Duodenal mucosa (tissue), 2 donors: ENCODE results near the gene RHBDL2.

Experiments
- H3K27ac ChIP-seq: one replicate; pipeline ENCODE4 v1.7.0; 2013; ENCODE audit warnings: low read depth, low read length
- H3K27me3 ChIP-seq, 2 donors: one replicate each; pipeline ENCODE4 v1.7.0; 2013; ENCODE audit warnings: low read length in 2 of 2, control low read depth in 1 of 2; ENCODE audit not compliant: insufficient read depth in 2 of 2, control insufficient read depth in 1 of 2
- H3K36me3 ChIP-seq, 2 donors: one replicate each; pipeline ENCODE4 v1.7.0; 2013; ENCODE audit warnings: low read length in 2 of 2, control low read depth in 1 of 2; ENCODE audit not compliant: insufficient read depth in 2 of 2, control insufficient read depth in 1 of 2
- H3K4me1 ChIP-seq, 2 donors: one replicate each; pipeline ENCODE4 v1.7.0; 2013; ENCODE audit warnings: low read length in 2 of 2, control low read depth in 1 of 2; ENCODE audit not compliant: insufficient read depth in 2 of 2, control insufficient read depth in 1 of 2
- H3K4me3 ChIP-seq, 2 donors: one replicate each; pipeline ENCODE4 v1.7.0; 2013; ENCODE audit warnings: low read length in 2 of 2, low read depth in 1 of 2
- H3K9ac ChIP-seq, 2 donors: one replicate each; pipeline ENCODE4 v1.7.0; 2013; ENCODE audit warnings: low read length in 2 of 2, low read depth in 1 of 2
- H3K9me3 ChIP-seq, 2 donors: one replicate each; pipeline ENCODE4 v1.7.0; 2013; ENCODE audit warnings: low read length in 2 of 2, control low read depth in 1 of 2; ENCODE audit not compliant: control insufficient read depth in 1 of 2

Gene RHBDL2

GRCh38 chr1:38964140-38964548 lies 22.5 kb upstream of the RHBDL2 start:
- no peak overlapping the region for H3K9ac ChIP-seq
- no peaks in the 10 kb centered on the region for H3K36me3 ChIP-seq
- no peak overlapping the region for H3K27ac ChIP-seq
- no peaks in the 10 kb centered on the region for H3K27me3 ChIP-seq
- no peaks in the 10 kb centered on the region for H3K9me3 ChIP-seq
- peaks cover 0 to 4% of the 10 kb centered on the region in 2 donors for H3K4me1 ChIP-seq
- H3K4me3 ChIP-seq = no peak overlapping the region

DNA sequence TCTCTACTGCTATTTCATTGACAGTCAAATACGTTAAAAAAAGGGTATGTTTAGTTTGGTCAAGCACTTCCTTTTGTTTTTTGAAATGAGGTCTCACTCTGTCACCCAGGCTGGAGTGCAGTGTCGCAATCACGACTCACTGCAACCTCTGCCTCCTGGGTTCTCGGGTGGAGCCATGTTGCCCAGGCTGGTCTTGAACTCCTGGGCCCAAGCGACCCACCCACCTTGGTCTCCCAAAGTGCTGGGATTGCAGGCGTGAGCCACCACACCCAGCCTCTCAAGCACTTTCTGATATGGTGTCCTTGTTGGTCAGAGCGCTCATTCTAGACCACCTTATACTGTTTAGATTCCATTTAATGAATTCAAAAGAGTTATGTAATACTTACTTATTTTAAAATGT lies 20.9 kb upstream of the RHBDL2 start:
- Histone ChIP-seq H3K4me1 (no peaks in the 10 kb centered on the region), H3K36me3 (no peaks in the 10 kb centered on the region), H3K9ac (no peak overlapping the region), H3K9me3 (no peaks in the 10 kb centered on the region), H3K4me3 (no peak overlapping the region), H3K27ac (no peak overlapping the region), H3K27me3 (no peaks in the 10 kb centered on the region)

GRCh38 chr1:38962113-38962512 lies 20.5 kb upstream of the RHBDL2 start:
- Histone ChIP-seq H3K27ac (no peak overlapping the region), H3K9ac (no peak overlapping the region), H3K4me3 (no peak overlapping the region), H3K4me1 (no peaks in the 10 kb centered on the region), H3K9me3 (no peaks in the 10 kb centered on the region), H3K27me3 (no peaks in the 10 kb centered on the region), H3K36me3 (no peaks in the 10 kb centered on the region)

DNA sequence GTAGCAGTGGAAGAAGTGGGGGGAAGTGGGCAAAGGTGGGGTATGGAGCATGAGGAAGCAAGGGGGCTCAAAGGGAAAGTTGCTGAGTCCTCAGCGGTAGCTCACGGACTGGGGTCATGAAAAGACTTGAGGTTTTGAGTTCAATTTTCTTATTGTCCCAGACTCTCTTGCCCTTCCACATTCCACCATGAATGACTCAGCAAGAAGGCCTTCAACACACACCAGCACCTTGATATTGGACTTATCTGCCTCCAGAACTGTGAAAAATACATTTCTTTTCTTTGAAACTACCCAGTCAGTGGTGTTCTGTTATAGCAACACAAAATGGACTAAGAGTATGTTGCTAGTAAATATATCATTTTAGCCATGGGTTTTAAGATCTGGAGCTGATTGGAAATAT lies 17.3 kb upstream of the RHBDL2 start:
- H3K9ac ChIP-seq = no peak overlapping the region
- no peak overlapping the region for H3K4me3 ChIP-seq
- H3K27ac ChIP-seq = no peak overlapping the region
- H3K27me3 ChIP-seq = no peaks in the 10 kb centered on the region
- H3K4me1 ChIP-seq = no peaks in the 10 kb centered on the region
- H3K36me3 ChIP-seq = no peaks in the 10 kb centered on the region
- H3K9me3 ChIP-seq = no peaks in the 10 kb centered on the region

DNA sequence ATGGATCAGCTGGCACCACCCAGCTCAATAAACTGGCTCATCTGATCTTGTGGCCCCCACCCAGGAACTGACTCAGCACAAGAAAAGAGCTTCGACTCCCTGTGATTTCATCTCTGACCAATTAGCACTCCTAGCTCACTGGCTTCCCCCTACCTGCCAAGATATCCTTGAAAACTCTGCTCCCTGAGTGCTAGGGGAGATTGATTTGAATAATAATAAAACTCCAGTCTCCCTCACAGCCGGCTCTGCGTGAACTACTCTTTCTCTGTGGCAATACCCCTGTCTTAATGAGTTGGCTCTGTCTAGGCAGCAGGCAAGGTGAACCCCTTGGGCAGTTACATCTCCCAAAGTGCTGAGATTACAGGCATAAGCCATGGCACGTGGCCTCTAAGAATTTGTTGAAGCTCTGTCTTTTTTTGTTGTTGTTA lies 11.8 kb upstream of the RHBDL2 start:
- Histone ChIP-seq H3K9me3 (no peaks in the 10 kb centered on the region), H3K4me1 (no peaks in the 10 kb centered on the region), H3K36me3 (no peaks in the 10 kb centered on the region), H3K27ac (no peak overlapping the region), H3K4me3 (no peak overlapping the region), H3K27me3 (no peaks in the 10 kb centered on the region), H3K9ac (no peak overlapping the region)

DNA sequence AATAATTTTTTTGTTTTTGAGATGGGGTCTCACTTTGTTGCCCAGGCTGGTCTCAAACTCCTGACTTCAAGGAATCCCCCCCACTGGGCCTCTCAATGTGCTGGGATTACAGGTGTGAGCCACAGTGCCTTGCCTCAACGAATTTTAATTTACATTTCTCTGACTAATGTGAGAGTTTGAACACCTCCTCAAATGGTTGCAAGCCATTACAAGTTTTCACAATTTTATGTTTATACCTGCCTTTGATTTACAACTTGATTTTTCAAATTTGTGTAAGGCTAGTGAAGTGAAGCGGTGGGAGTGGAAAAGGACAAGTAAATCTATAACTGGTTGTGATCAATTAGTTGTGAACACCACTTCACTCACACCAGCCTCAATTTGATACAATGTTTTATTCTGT lies 8.9 kb upstream of the RHBDL2 start:
- Histone ChIP-seq H3K4me3 (no peak overlapping the region), H3K36me3 (no peaks in the 10 kb centered on the region), H3K9me3 (no peaks in the 10 kb centered on the region), H3K27ac (no peak overlapping the region), H3K9ac (no peak overlapping the region), H3K27me3 (no peaks in the 10 kb centered on the region), H3K4me1 (no peaks in the 10 kb centered on the region)

GRCh38 chr1:38944547-38944946 lies 2.9 kb upstream of the RHBDL2 start:
- Histone ChIP-seq H3K9me3 (no peaks in the 10 kb centered on the region), H3K36me3 (no peaks in the 10 kb centered on the region), H3K4me3 (no peak overlapping the region), H3K27ac (no peak overlapping the region), H3K4me1 (peaks cover 4 to 15% of the 10 kb centered on the region in 2 donors), H3K9ac (no peak overlapping the region), H3K27me3 (no peaks in the 10 kb centered on the region)

DNA sequence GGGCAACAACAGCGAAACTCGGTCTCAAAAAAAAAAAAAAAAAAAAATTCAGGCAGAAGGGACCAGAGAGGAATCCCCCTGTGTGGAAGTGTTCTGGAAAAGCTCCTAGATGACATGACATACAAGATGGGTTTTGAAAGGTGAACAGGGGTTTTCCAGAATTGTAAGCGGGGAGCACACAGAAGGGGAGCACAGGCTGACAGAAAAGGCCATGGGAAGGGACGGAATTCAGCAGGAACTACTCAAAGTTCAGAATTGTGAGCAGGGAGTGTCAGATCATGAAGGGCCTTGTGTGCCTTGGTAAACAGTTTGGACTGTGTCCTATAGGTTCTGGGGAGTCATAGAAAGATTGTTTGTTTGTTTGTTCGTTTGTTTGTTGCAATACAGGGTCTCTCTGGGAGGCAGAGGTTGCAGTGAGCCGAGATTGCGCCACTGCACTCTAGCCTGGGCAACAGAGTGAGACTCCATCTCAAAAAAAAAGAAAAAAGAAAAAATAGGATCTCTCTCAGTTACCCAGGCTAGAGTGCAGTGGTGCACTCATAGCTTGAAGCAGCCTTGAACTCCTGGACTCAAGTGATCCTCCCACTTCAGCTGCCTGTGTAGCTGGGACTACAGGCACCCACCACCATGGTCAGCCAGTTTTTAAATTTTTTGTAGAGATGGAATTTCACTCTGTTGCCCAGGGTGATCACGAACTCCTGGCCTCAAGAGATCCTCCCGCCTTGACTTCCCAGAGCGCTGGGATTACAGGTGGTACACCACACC lies 1.2 kb upstream of the RHBDL2 start:
- Histone ChIP-seq H3K27ac (no peak overlapping the region), H3K4me1 (peaks cover 4 to 15% of the 10 kb centered on the region in 2 donors), H3K4me3 (no peak overlapping the region), H3K9me3 (no peaks in the 10 kb centered on the region), H3K36me3 (no peaks in the 10 kb centered on the region), H3K9ac (no peak overlapping the region), H3K27me3 (no peaks in the 10 kb centered on the region)

DNA sequence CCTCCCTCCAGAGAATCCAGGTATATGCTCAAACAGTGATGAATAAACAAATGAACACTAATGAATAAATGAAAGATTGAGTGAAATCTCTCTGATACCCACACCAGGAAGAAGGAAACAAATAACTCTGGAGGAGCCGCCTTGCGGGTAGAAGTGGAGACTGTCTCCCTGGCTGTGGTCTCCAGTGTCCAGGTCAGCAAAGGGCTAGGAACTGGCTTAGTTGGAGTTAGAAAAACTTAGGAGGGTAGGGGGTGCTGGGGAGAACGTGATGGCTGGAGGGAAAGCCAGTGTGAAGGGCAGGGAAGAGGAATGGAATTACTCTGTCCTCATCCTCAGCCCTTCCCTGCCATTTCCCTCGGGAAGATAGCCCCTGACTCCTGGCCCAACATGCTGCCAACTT lies 537 bp downstream of the RHBDL2 start:
- Histone ChIP-seq H3K36me3 (no peaks in the 10 kb centered on the region), H3K27me3 (no peaks in the 10 kb centered on the region), H3K4me3 (peak overlapping the region; percentile 70 to 75), H3K9ac (peak overlapping the region; percentile 44 to 70), H3K4me1 (peaks cover 4 to 15% of the 10 kb centered on the region in 2 donors), H3K9me3 (no peaks in the 10 kb centered on the region), H3K27ac (no peak overlapping the region)

- Histone ChIP-seq H3K4me3 (no peak overlapping the region), H3K27ac (no peak overlapping the region), H3K9me3 (no peaks in the 10 kb centered on the region), H3K27me3 (no peaks in the 10 kb centered on the region), H3K9ac (no peak overlapping the region), H3K4me1 (peaks cover 4 to 15% of the 10 kb centered on the region in 2 donors), H3K36me3 (no peaks in the 10 kb centered on the region)
Observed at GRCh38 chr1:38940339-38941047, 1.1 kb downstream of the RHBDL2 start.
